Heart right ventricle (tissue), 16 donors: ENCODE results near the gene HSPA12A. TPM values are rescaled to one million over a fixed set of nuclear protein-coding genes. Genes with fewer than 3 reads are reported as not detected.

Experiments used
- ATAC-seq, 8 donors: fragments of 200-7000 bp; cut with Tn5 transposase; one replicate each; pipeline ENCODE4 v1.9.1; 2020; ENCODE audit warnings: mild to moderate bottlenecking in 8 of 8, moderate library complexity in 8 of 8, moderate number of reproducible peaks in 1 of 8
- DNase-seq, 2 donors: peaks; one replicate each; pipeline ENCODE4 v3.0.0-alpha.2; 2020
- H3K27ac ChIP-seq, 10 donors: fragments of 200-600 bp; sonication (generic) in 2 of 10; one replicate each; pipeline versions ENCODE4 v1.5.0 to v1.8.0; 2020 to 2022; ENCODE audit warnings: mild to moderate bottlenecking in 3 of 10
- H3K27me3 ChIP-seq, 7 donors: fragments of 200-600 bp; one replicate each; pipeline ENCODE4 v1.8.0; 2021 to 2022; ENCODE audit warnings: mild to moderate bottlenecking in 2 of 7
- H3K36me3 ChIP-seq, 9 donors: fragments of 200-600 bp; sonication (generic) in 1 of 9; one replicate each; pipeline versions ENCODE4 v1.5.0 to v1.8.0; 2020 to 2022; ENCODE audit warnings: mild to moderate bottlenecking in 2 of 9
- H3K4me1 ChIP-seq, 9 donors: fragments of 200-600 bp; sonication (generic) in 1 of 9; one replicate each; pipeline versions ENCODE4 v1.5.0 to v1.8.0; 2020 to 2022; ENCODE audit warnings: mild to moderate bottlenecking in 4 of 9
- H3K4me3 ChIP-seq, 10 donors: fragments of 200-600 bp; sonication (generic) in 2 of 10; one replicate each; pipeline versions ENCODE4 v1.5.0 to v1.8.0; 2020 to 2022; ENCODE audit warnings: mild to moderate bottlenecking in 7 of 10, moderate library complexity in 2 of 10
- H3K9me3 ChIP-seq, 11 donors: fragments of 200-600 bp in 10 of 11; sonication (generic) in 2 of 11; one replicate each; pipeline versions ENCODE4 v1.5.0 to v1.8.0; 2013 to 2022; ENCODE audit warnings: mild to moderate bottlenecking in 2 of 11, control low read depth in 1 of 11, moderate library complexity in 1 of 11
- WGBS, 2 donors: extraction: QIAGEN DNeasy Blood & Tissue Kit; methylation state at CpG; one replicate each; pipeline ENCODE4 v1.1.7; 2013; ENCODE audit warnings: inconsistent platforms in 1 of 2; 5-methylcytosine and 5-hydroxymethylcytosine counted together
- intact Hi-C, 10 donors: fragments of 100-400 bp; cut with DNase I; formaldehyde crosslinking; loops; one replicate each; pipeline versions ENCODE4 v1.11.1 to v1.14.2; 2022
- polyA plus RNA-seq, 2 donors: library from polyadenylated mRNA; stranded (reverse); fragments of 200-250 nt; gene quantifications; one replicate each; pipeline ENCODE4 v1.2.3, GENCODE V29; 2013
- total RNA-seq, 10 donors: library from RNA; stranded (reverse); fragmentation: NEBNext Ultra II Directional in 3 of 10; extraction: Animal tissue kit (Norgen Biotek cat#: 25700) in 3 of 10; gene quantifications; one replicate each; pipeline versions ENCODE4 v1.2.1 to v1.2.4, GENCODE V29; 2021 to 2023
- TF ChIP-seq, protein P1 (sequence below), 9 donors: fragments of 200-600 bp; sonication (generic) in 2 of 9; IDR thresholded peaks; one replicate each; pipeline versions ENCODE4 v1.5.0 to v1.8.0; 2021 to 2022; ENCODE audit warnings: antibody characterized with exemption in 9 of 9, mild to moderate bottlenecking in 5 of 9, moderate library complexity in 1 of 9
- donor health status: Arrhythmogenic right ventricular cardiomyopathy.
- donor health status: ischemic (EF 13 %, LVEDD 7.1; RV severe dilation, severe dysfunction).
- donor health status: healthy with polysubstance abuse.
- donor health status: DM: no; HTN: yes; CAD: no.
- donor health status: DM: no; HTN: no; CAD: no.
- donor health status: ischemic (EF 25% LVEDD 6.9; RV normal size, moderate dysfunction).
- donor health status: ischemic (EF 25% LVEDD 5.7; RV mildly dilated, moderate dysfunction).
- donor health status: healthy.
- donor health status: DM: yes; HTN: yes; CAD: no.
- donor health status: Ischemic cardiomyopathy.
- donor health status: ischemic (EF 35%, LVEDD 5.7; RV mildly dilated, moderate dysfunction).
- donor health status: nonischemic (EF 11% LVEDD 7.7; RV severe dilation, severe dysfunction).
- donor health status: DM: yes; HTN: yes; CAD: no.
- donor health status: PGD.
- donor health status: ischemic (EF 29% LVEDD 5.4; RV normal size, mild dysfunction).
- donor health status: nonischemic (EF 23%, LVEDD 6.1; RV moderate dilation, normal function).

The HSPA12A gene
- total and polyA plus RNA-seq, 12 donors: 5.1 to 18.1 (median 10.2) TPM

GRCh38 chr10:116631871-116632295, 110.5 kb downstream of the HSPA12A start:
- H3K36me3 ChIP-seq: no peaks in the 10 kb centered on the region
- intact Hi-C loops: no loop called here
- DNase-seq (no peak), ATAC-seq (no peak)
- H3K4me1 ChIP-seq: peaks cover 0 to 6% (median 0%) of the 10 kb centered on the region in 9 donors
- H3K27ac ChIP-seq: no peak overlapping the region
- H3K9me3 ChIP-seq: no peaks in the 10 kb centered on the region
- WGBS, 2 donors: 85 to 93% methylated on average over 6 of the region's 6 CpGs
- no peak overlapping the region for H3K4me3 ChIP-seq
- H3K27me3 ChIP-seq: peaks cover 0 to 27% (median 13%) of the 10 kb centered on the region in 7 donors
- TF ChIP-seq, protein P1, sequence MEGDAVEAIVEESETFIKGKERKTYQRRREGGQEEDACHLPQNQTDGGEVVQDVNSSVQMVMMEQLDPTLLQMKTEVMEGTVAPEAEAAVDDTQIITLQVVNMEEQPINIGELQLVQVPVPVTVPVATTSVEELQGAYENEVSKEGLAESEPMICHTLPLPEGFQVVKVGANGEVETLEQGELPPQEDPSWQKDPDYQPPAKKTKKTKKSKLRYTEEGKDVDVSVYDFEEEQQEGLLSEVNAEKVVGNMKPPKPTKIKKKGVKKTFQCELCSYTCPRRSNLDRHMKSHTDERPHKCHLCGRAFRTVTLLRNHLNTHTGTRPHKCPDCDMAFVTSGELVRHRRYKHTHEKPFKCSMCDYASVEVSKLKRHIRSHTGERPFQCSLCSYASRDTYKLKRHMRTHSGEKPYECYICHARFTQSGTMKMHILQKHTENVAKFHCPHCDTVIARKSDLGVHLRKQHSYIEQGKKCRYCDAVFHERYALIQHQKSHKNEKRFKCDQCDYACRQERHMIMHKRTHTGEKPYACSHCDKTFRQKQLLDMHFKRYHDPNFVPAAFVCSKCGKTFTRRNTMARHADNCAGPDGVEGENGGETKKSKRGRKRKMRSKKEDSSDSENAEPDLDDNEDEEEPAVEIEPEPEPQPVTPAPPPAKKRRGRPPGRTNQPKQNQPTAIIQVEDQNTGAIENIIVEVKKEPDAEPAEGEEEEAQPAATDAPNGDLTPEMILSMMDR (IDR thresholded peaks at IDR 0.05): no peak

GRCh38 chr10:116630020-116630419, 112.3 kb downstream of the HSPA12A start:
- H3K4me3 ChIP-seq: no peak overlapping the region
- intact Hi-C loops: no loop called here
- TF ChIP-seq, protein P1 (IDR thresholded peaks at IDR 0.05): no peak
- ATAC-seq (no peak), DNase-seq (no peak)
- H3K27ac ChIP-seq: no peak overlapping the region
- no peaks in the 10 kb centered on the region for H3K9me3 ChIP-seq
- peaks cover 0 to 6% (median 0%) of the 10 kb centered on the region in 9 donors for H3K4me1 ChIP-seq
- no peaks in the 10 kb centered on the region for H3K36me3 ChIP-seq
- H3K27me3 ChIP-seq: peaks cover 0 to 43% (median 28%) of the 10 kb centered on the region in 7 donors
- WGBS, 2 donors: 85 to 90% methylated on average over 2 of the region's 2 CpGs

GRCh38 chr10:116629340-116629739, 113.0 kb downstream of the HSPA12A start:
- ATAC-seq (no peak), DNase-seq (no peak)
- H3K4me3 ChIP-seq: no peak overlapping the region
- peaks cover 0 to 46% (median 35%) of the 10 kb centered on the region in 7 donors for H3K27me3 ChIP-seq
- no peaks in the 10 kb centered on the region for H3K36me3 ChIP-seq
- TF ChIP-seq, protein P1 (IDR thresholded peaks at IDR 0.05): no peak
- peaks cover 0 to 6% (median 0%) of the 10 kb centered on the region in 9 donors for H3K4me1 ChIP-seq
- WGBS, 2 donors: 58 to 74% methylated on average over 4 of the region's 4 CpGs
- no peaks in the 10 kb centered on the region for H3K9me3 ChIP-seq
- H3K27ac ChIP-seq: no peak overlapping the region
- intact Hi-C loops: no loop called here

DNA sequence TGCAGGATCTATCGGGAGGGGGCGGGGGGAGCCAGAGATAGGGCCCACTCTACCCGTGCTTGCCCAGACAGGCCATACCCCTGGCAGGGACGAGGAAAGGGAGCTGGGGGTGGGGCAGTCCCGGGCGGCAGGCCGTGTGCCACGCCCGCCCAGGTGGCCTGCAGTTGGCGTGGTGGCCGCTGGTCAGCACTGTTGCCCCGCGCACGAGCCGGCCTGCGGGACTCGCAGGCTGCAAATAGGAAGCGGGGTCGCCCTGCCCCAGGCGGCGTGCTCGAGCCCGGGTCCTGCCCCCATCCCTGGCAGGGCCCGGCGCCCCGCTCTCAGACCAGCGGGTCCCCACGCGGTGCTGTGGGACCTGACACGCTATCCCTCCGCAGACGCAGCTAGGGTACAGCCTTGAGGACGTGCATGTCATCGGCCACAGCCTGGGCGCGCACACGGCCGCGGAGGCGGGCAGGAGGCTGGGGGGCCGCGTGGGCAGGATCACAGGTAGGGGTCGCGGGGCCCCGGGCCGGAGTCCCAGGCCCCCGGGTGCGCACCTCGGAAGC, 114.9 kb downstream of the HSPA12A start:
- DNase-seq: no peak
- no peak overlapping the region for H3K27ac ChIP-seq
- no peaks in the 10 kb centered on the region for H3K9me3 ChIP-seq
- no peaks in the 10 kb centered on the region for H3K36me3 ChIP-seq
- peaks cover 0 to 6% (median 0%) of the 10 kb centered on the region in 9 donors for H3K4me1 ChIP-seq
- ATAC-seq: peak in 7 of 8 donors; percentile 39 to 76 (median 58)
- TF ChIP-seq, protein P1 (IDR thresholded peaks at IDR 0.05): peak in 7 of 9 donors; percentile 33 to 60 (median 46)
- WGBS, 2 donors: 2 to 3% methylated on average over 49 of the region's 49 CpGs
- intact Hi-C loops: no loop called here
- peaks cover 0 to 51% (median 40%) of the 10 kb centered on the region in 7 donors for H3K27me3 ChIP-seq
- peak overlapping the region in 5 of 10 donors; percentile 18 to 44 (median 26) for H3K4me3 ChIP-seq
